HG03558 (cell line): ENCODE data around the gene ATF3.
A peak's percentile ranks its signal among the peaks of the same experiment; 100 is the strongest.
"Not testable (repeated sequence)": the region's sequence is repeated elsewhere in the genome, so short reads cannot be mapped to it uniquely, and the experiment has no call there.

ENCODE experiments used
- ATAC-seq: cut with Tn5 transposase; IDR thresholded peaks from one replicate; pipeline ENCODE4 v1.9.1; 2021; ENCODE audit warnings: moderate number of reproducible peaks; ENCODE audit not compliant: unreplicated experiment; ENCODE audit errors: extremely low read depth

ATF3 gene

DNA sequence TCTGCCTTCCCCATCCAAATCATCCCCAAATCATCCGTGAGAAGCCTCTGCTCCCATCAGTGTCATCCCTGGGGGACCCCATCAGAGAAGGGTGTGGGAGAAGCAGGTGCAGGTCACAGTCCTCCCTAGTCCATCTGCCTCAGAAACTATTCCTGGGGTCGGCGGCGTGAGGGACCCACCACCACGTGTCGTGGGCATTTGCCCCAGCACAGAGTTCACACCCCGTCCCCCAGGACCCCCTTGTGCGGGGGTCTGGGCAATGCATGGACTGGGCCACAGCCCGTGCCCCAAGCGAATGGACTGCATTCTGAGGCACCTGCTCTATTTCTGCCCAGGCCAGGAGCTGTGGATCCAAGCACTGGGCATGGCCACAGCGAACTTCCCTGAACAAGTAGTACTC, 38.4 kb downstream of the ATF3 start:
- no peak for ATAC-seq

DNA sequence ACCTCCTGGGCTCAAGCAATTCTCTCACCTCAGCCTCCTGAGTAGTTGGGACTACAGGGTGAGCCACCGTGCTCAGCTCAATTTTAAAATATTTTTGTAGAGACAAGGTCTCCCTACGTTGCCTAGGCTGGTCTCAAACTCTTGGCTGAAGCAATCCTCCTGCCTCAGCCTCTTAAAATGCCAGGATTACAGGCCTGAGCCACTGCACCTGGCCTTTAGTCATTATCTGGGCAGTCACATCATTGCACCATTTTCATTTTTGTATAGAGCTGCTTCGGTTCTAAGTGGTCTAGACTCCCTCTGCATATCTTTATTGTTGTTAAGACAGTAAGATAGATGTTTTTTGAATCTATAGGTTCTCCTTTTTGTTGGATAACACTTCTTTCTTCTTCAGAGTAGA, 39.9 kb downstream of the ATF3 start:
- no peak for ATAC-seq

- no peak for ATAC-seq
Measured at GRCh38 chr1:212649020-212649419, 40.5 kb downstream of the ATF3 start.

DNA sequence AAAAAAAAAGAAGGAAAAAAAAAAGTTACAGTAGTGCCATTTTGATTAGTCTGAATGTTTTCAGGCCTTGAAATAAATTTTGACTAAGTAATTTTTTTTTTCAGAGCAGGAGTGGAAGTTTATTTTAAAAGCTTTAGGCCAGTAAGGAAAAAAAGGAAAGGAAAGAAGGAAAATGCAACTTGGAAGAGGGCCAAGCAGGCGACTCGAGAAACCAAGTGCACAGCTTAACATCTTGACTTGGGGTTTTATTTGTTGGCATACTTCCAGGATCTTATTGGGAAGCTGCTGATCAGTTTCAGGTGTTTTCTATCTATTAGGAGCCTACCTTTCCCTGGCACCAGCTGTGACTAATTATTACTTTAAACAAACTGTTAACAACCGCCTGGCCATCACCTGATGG, 41.7 kb downstream of the ATF3 start:
- no peak for ATAC-seq

- no peak for ATAC-seq
Measured at GRCh38 chr1:212651521-212651920, 43.0 kb downstream of the ATF3 start.

DNA sequence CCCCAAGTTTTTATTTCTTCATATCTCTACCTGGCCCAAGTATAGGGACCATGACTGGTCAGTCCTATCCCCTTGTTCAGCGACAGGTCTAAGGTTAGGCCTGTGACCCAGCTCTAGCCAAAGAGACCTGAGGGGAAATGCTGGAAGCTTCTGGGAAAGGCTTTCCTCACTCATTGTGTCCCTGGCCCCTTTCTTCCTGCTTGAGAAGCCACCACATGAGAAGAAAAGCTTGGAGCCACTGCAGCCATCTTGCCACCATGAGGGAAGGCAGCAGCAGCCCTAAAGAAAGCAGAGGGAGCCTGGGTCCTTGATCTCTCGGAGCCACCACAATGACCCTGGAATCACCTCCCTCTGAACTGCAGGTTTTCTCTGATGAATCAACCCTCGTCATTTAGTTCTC, 43.4 kb downstream of the ATF3 start:
- no peak for ATAC-seq

DNA sequence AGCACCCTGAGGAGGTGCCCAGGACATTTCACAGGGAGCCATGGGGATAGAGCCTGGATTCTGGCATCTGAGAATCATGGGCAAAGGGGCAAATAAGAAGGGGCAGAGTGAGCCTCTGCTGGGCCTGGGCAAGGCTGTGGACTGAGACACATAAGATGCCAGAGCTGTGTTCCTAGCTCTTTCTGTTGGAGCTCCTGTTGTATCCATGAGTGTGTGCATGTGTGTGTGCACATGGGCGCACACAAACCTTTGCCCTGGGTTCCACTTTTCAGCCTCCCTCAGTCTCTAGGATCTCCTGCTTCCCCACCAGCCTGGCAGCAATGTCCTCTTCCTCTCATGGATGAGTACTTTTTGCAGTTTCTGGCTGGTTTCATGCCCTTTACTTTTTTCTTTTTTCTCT, 44.0 kb downstream of the ATF3 start:
- no peak for ATAC-seq

GRCh38 chr1:212655668-212656440, 47.3 kb downstream of the ATF3 start:
- ATAC-seq: no peak

DNA sequence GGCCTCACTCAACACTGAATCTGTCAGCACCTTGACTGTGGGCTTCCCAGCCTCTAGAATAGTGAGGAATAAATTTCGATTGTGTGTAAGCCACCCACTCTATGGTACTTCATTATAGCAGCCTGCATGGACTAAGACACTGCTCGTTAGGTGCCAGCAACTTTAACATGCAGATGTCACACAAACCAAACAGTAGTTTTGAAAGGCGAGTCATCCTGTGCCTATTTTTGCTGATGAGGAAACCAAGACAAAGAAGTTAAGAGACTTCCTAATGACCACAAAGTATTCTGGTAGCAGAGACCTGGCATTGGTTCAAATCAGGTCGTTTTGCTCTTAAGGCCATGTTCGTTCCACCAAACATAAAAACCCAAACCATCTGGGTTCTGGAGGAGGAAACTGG, 48.2 kb downstream of the ATF3 start:
- no peak for ATAC-seq

- not testable (repeated sequence) for ATAC-seq
Measured at GRCh38 chr1:212658250-212658649, 49.7 kb downstream of the ATF3 start.

GRCh38 chr1:212664409-212665199, 56.0 kb downstream of the ATF3 start:
- no peak for ATAC-seq

GRCh38 chr1:212665241-212666115, 56.9 kb downstream of the ATF3 start:
- ATAC-seq: peak; percentile 53

- ATAC-seq: no peak
Measured at GRCh38 chr1:212666116-212666775, 57.7 kb downstream of the ATF3 start.

- ATAC-seq: no peak
Measured at GRCh38 chr1:212667223-212668139, 58.9 kb downstream of the ATF3 start.

DNA sequence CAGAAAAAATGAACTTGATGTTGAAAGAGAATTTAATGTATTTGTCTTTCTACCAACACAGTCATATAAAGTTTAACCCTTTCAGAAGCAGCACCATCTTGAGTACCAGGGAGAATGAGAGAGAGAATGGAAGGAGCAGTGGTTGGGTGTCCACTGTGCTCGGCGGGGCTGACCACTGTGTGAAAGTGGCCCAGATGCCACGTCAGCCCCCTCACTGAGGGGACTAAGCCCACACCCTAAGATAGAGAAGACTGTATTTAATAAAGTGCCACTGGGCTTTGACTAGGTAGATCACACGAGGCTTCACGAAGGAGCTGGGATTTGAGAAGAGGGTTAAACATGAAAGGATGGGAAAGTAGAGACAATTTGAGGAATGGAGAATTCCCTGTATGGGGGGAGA, 59.9 kb downstream of the ATF3 start:
- ATAC-seq: no peak

GRCh38 chr1:212669102-212669501, 60.5 kb downstream of the ATF3 start:
- no peak for ATAC-seq

- ATAC-seq: no peak
Measured at GRCh38 chr1:212669600-212669999, 61.0 kb downstream of the ATF3 start.

DNA sequence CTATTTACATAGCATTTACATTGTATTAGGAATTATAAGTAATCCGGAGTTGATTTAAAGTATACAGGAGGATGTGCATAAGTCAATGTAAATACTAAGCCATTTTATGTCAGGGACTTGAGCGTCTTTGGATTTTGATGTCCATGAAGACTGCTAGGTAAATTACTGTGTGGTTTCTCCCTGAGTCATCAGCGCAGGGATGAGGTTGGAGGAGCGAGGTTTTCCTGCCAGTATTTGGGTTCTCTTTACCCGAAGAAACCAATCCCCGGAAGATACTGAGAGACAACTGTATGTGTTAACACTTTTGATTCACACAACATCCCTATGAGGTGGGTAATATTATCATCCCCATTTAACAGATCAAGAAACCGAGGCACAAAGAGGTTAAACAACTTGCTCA, 61.7 kb downstream of the ATF3 start:
- no peak for ATAC-seq
